Measurements from ENCODE around the gene SPATA2L.
"Not testable (repeated sequence)": the region's sequence is repeated elsewhere in the genome, so short reads cannot be mapped to it uniquely, and the experiment has no call there.

SPATA2L gene

GRCh38 chr16:89689142-89689541, 12.4 kb downstream of the SPATA2L start:
- DNase-seq: no peak

GRCh38 chr16:89688395-89688794, 13.1 kb downstream of the SPATA2L start:
- no peak for DNase-seq

- no peak for DNase-seq
These were observed 14.2 kb downstream of the SPATA2L start for GRCh38 chr16:89687092-89687940.

- DNase-seq: peak; percentile 87
These were observed 14.9 kb downstream of the SPATA2L start, which contains the start of gene CDK10 for GRCh38 chr16:89686520-89687091. CDK10 (plus strand) TSS chr16:89686689; CDS start chr16:89686711, 22 bp downstream.

- no peak for DNase-seq
These were observed 15.6 kb downstream of the SPATA2L start for GRCh38 chr16:89685916-89686315.

- no peak for DNase-seq
These were observed 23.2 kb downstream of the SPATA2L start for GRCh38 chr16:89678258-89678657.

GRCh38 chr16:89672177-89672941, 29.1 kb downstream of the SPATA2L start:
- no peak for DNase-seq

- not testable (repeated sequence) for DNase-seq
These were observed 29.9 kb downstream of the SPATA2L start for GRCh38 chr16:89671565-89671964.

GRCh38 chr16:89670496-89671431, 30.7 kb downstream of the SPATA2L start:
- DNase-seq: no peak

GRCh38 chr16:89669755-89670154, 31.8 kb downstream of the SPATA2L start:
- DNase-seq: no peak

- no peak for DNase-seq
These were observed 32.7 kb downstream of the SPATA2L start for GRCh38 chr16:89668790-89669158.

GRCh38 chr16:89667633-89668032, 33.9 kb downstream of the SPATA2L start:
- no peak for DNase-seq

- DNase-seq: not testable (repeated sequence)
These were observed 34.5 kb downstream of the SPATA2L start for GRCh38 chr16:89667000-89667399.

GRCh38 chr16:89664238-89664637, 37.3 kb downstream of the SPATA2L start:
- not testable (repeated sequence) for DNase-seq

- no peak for DNase-seq
These were observed 40.3 kb downstream of the SPATA2L start for GRCh38 chr16:89661215-89661614.

- DNase-seq: no peak
These were observed 41.4 kb downstream of the SPATA2L start for GRCh38 chr16:89660146-89660545.

GRCh38 chr16:89658221-89658879, 43.2 kb downstream of the SPATA2L start:
- DNase-seq: no peak

GRCh38 chr16:89657442-89658220, 43.9 kb downstream of the SPATA2L start, which contains the start of the genes CHMP1A and SPATA33:
CHMP1A (minus strand) TSS chr16:89657708; CDS start chr16:89657588, 120 bp downstream.
SPATA33 (plus strand) TSS chr16:89657836; CDS start chr16:89657912, 76 bp downstream.
- DNase-seq: peak; percentile 92

- DNase-seq: no peak
These were observed 44.9 kb downstream of the SPATA2L start for GRCh38 chr16:89656435-89657121.

- DNase-seq: no peak
These were observed 46.4 kb downstream of the SPATA2L start for GRCh38 chr16:89655062-89655643.

All from stimulated activated CD4-positive, alpha-beta T cell treated with anti-CD3 and anti-CD28 coated beads, Interleukin-4, amount 100 ng/mL, for 1 hour (primary cell).